K562 (cell line): ENCODE measurements around the gene MOB1B. TPM values are rescaled to one million over a fixed set of nuclear protein-coding genes. Genes with fewer than 3 reads are reported as not detected.

Experiments used
- polyA plus RNA-seq, 8 experiments: library from polyadenylated mRNA; depleted of rRNA in 4 of 8; stranded (reverse) in 5 of 8; unstranded in 3 of 8; fragments of >200 nt; fragmentation: Nextera tagmentation in 2 of 8; fragmentation: Illumina TruSeq in 1 of 8; extraction: Ambion mirVana in 2 of 8; extraction: Trizol in 1 of 8; gene quantifications; 2 replicates each; pipeline versions ENCODE4 v1.2.1 to v1.2.3, GENCODE V29; 2011 to 2014; ENCODE audit warnings: inconsistent platforms in 1 of 8, missing spikeins in 1 of 8
- total RNA-seq, 7 experiments: library from RNA; depleted of rRNA in 6 of 7; stranded (reverse); fragments of >200 nt in 6 of 7; fragmentation: Illumina TruSeq in 2 of 7; extraction: Trizol in 2 of 7; gene quantifications; 2 replicates each; pipeline versions ENCODE4 v1.2.1 to v1.2.3, GENCODE V29; 2011 to 2021; ENCODE audit warnings: low replicate concordance in 1 of 7

MOB1B gene
- total and polyA plus RNA-seq, 9 of the 15 experiments (the other 6 are each of a cell fraction or from before 2014, with no cell fraction given): 8.4 to 37.8 (median 19.0) TPM

Other genes with a start within 250 kb of the MOB1B start
- not detected in 2 replicates for gene JCHAIN, start 235.9 kb upstream of the MOB1B start, total RNA-seq (2014; rRNA removed)
- not detected in 2 replicates for gene JCHAIN, start 235.9 kb upstream of the MOB1B start, total RNA-seq (2014; rRNA removed; fragmentation: Illumina TruSeq; extraction: Trizol)
- gene JCHAIN, start 235.9 kb upstream of the MOB1B start, total RNA-seq (2015; rRNA removed; fragmentation: Illumina TruSeq; extraction: Trizol): not detected in 2 replicates
- 0.27 and 0.33 TPM in 2 replicates for gene JCHAIN, start 235.9 kb upstream of the MOB1B start, total RNA-seq (2021)
- 0.08 TPM in 1 of 2 replicates, not detected in the other for gene JCHAIN, start 235.9 kb upstream of the MOB1B start, polyA plus RNA-seq (2011; rRNA removed)
- gene JCHAIN, start 235.9 kb upstream of the MOB1B start, polyA plus RNA-seq (2014; fragmentation: Illumina TruSeq; extraction: Trizol): 0.32 TPM in 1 of 2 replicates, not detected in the other
- under 1 TPM; 0.04 to 0.20 TPM for gene JCHAIN, start 235.9 kb upstream of the MOB1B start, polyA plus RNA-seq (2014; fragmentation: Nextera tagmentation; extraction: Ambion mirVana)
- gene JCHAIN, start 235.9 kb upstream of the MOB1B start, polyA plus RNA-seq (2014; rRNA removed): 0.68 TPM in 1 of 2 replicates, not detected in the other
- gene UTP3, start 213.8 kb upstream of the MOB1B start, total RNA-seq (2014; rRNA removed): 32.2 and 34.0 TPM in 2 replicates
- gene UTP3, start 213.8 kb upstream of the MOB1B start, total RNA-seq (2014; rRNA removed; fragmentation: Illumina TruSeq; extraction: Trizol): 34.5 and 35.0 TPM in 2 replicates
- gene UTP3, start 213.8 kb upstream of the MOB1B start, total RNA-seq (2015; rRNA removed; fragmentation: Illumina TruSeq; extraction: Trizol): 30.6 and 32.4 TPM in 2 replicates
- 33.4 and 38.8 TPM in 2 replicates for gene UTP3, start 213.8 kb upstream of the MOB1B start, total RNA-seq (2021)
- gene UTP3, start 213.8 kb upstream of the MOB1B start, polyA plus RNA-seq (2011; rRNA removed): 17.2 and 30.9 TPM in 2 replicates
- gene UTP3, start 213.8 kb upstream of the MOB1B start, polyA plus RNA-seq (2014; fragmentation: Illumina TruSeq; extraction: Trizol): 59.1 and 69.3 TPM in 2 replicates
- 10 to 100 TPM; 11.9 to 12.4 TPM for gene UTP3, start 213.8 kb upstream of the MOB1B start, polyA plus RNA-seq (2014; fragmentation: Nextera tagmentation; extraction: Ambion mirVana)
- 54.6 and 64.8 TPM in 2 replicates for gene UTP3, start 213.8 kb upstream of the MOB1B start, polyA plus RNA-seq (2014; rRNA removed)
- 20.0 and 22.2 TPM in 2 replicates for gene RUFY3, start 180.4 kb upstream of the MOB1B start, total RNA-seq (2014; rRNA removed)
- gene RUFY3, start 180.4 kb upstream of the MOB1B start, total RNA-seq (2014; rRNA removed; fragmentation: Illumina TruSeq; extraction: Trizol): 28.1 and 30.8 TPM in 2 replicates
- gene RUFY3, start 180.4 kb upstream of the MOB1B start, total RNA-seq (2015; rRNA removed; fragmentation: Illumina TruSeq; extraction: Trizol): 25.0 and 25.3 TPM in 2 replicates
- gene RUFY3, start 180.4 kb upstream of the MOB1B start, total RNA-seq (2021): 24.0 and 31.1 TPM in 2 replicates
- 18.2 and 21.5 TPM in 2 replicates for gene RUFY3, start 180.4 kb upstream of the MOB1B start, polyA plus RNA-seq (2011; rRNA removed)
- gene RUFY3, start 180.4 kb upstream of the MOB1B start, polyA plus RNA-seq (2014; fragmentation: Illumina TruSeq; extraction: Trizol): 16.0 and 18.6 TPM in 2 replicates
- 1 to 10 TPM; 4.2 to 4.5 TPM for gene RUFY3, start 180.4 kb upstream of the MOB1B start, polyA plus RNA-seq (2014; fragmentation: Nextera tagmentation; extraction: Ambion mirVana)
- gene RUFY3, start 180.4 kb upstream of the MOB1B start, polyA plus RNA-seq (2014; rRNA removed): 15.1 and 15.4 TPM in 2 replicates
- gene GRSF1, start 62.5 kb upstream of the MOB1B start, total RNA-seq (2014; rRNA removed): 54.0 and 57.8 TPM in 2 replicates
- 105 and 116 TPM in 2 replicates for gene GRSF1, start 62.5 kb upstream of the MOB1B start, total RNA-seq (2014; rRNA removed; fragmentation: Illumina TruSeq; extraction: Trizol)
- gene GRSF1, start 62.5 kb upstream of the MOB1B start, total RNA-seq (2015; rRNA removed; fragmentation: Illumina TruSeq; extraction: Trizol): 75.1 and 76.0 TPM in 2 replicates
- 83.5 and 84.9 TPM in 2 replicates for gene GRSF1, start 62.5 kb upstream of the MOB1B start, total RNA-seq (2021)
- gene GRSF1, start 62.5 kb upstream of the MOB1B start, polyA plus RNA-seq (2011; rRNA removed): 74.4 and 98.8 TPM in 2 replicates
- gene GRSF1, start 62.5 kb upstream of the MOB1B start, polyA plus RNA-seq (2014; fragmentation: Illumina TruSeq; extraction: Trizol): 75.0 and 87.5 TPM in 2 replicates
- gene GRSF1, start 62.5 kb upstream of the MOB1B start, polyA plus RNA-seq (2014; fragmentation: Nextera tagmentation; extraction: Ambion mirVana): 10 to 100 TPM; 33.0 to 36.8 TPM
- 60.9 and 69.5 TPM in 2 replicates for gene GRSF1, start 62.5 kb upstream of the MOB1B start, polyA plus RNA-seq (2014; rRNA removed)
- 11.3 and 14.2 TPM in 2 replicates for gene DCK, start 91.3 kb downstream of the MOB1B start, total RNA-seq (2014; rRNA removed)
- 21.8 and 24.9 TPM in 2 replicates for gene DCK, start 91.3 kb downstream of the MOB1B start, total RNA-seq (2014; rRNA removed; fragmentation: Illumina TruSeq; extraction: Trizol)
- 19.3 and 20.9 TPM in 2 replicates for gene DCK, start 91.3 kb downstream of the MOB1B start, total RNA-seq (2015; rRNA removed; fragmentation: Illumina TruSeq; extraction: Trizol)
- gene DCK, start 91.3 kb downstream of the MOB1B start, total RNA-seq (2021): 18.1 and 18.5 TPM in 2 replicates
- gene DCK, start 91.3 kb downstream of the MOB1B start, polyA plus RNA-seq (2011; rRNA removed): 12.0 and 14.4 TPM in 2 replicates
- 21.1 and 25.8 TPM in 2 replicates for gene DCK, start 91.3 kb downstream of the MOB1B start, polyA plus RNA-seq (2014; fragmentation: Illumina TruSeq; extraction: Trizol)
- 10 to 100 TPM; 19.6 to 21.2 TPM for gene DCK, start 91.3 kb downstream of the MOB1B start, polyA plus RNA-seq (2014; fragmentation: Nextera tagmentation; extraction: Ambion mirVana)
- gene DCK, start 91.3 kb downstream of the MOB1B start, polyA plus RNA-seq (2014; rRNA removed): 15.8 and 16.7 TPM in 2 replicates